Activated CD4-positive, alpha-beta T cell treated with anti-CD3 and anti-CD28 coated beads for 36 hours (primary cell): ENCODE measurements around the gene RBMS3. TPM values are rescaled to one million over a fixed set of nuclear protein-coding genes. Genes with fewer than 3 reads are reported as not detected.

Experiments
- ATAC-seq: fragments of 200-7000 bp; cut with Tn5 transposase; one replicate; pipeline ENCODE4 v1.10.0; 2021; ENCODE audit warnings: mild to moderate bottlenecking, moderate library complexity
- CTCF ChIA-PET: fragments of 350-600 bp; sonication (Branson Sonifier 250); formaldehyde crosslinking; loops from one replicate; lab custom pipeline; 2021; ENCODE audit warnings: antibody characterized with exemption; lab: Charles Lee
- POLR2A ChIA-PET: fragments of 350-600 bp; sonication (Branson Sonifier 250); formaldehyde crosslinking; loops from one replicate; lab custom pipeline; 2021; ENCODE audit warnings: antibody characterized with exemption, inconsistent platforms; lab: Charles Lee
- DNase-seq: peaks from one replicate; pipeline ENCODE4 v3.0.0-alpha.2; 2020
- H3K27ac Mint-ChIP-seq: one replicate; pipeline ENCODE4 v1.8.0; 2021; ENCODE audit warnings: mixed read lengths
- H3K27me3 Mint-ChIP-seq: one replicate; pipeline ENCODE4 v1.8.0; 2021; ENCODE audit warnings: mixed read lengths
- H3K36me3 Mint-ChIP-seq: one replicate; pipeline ENCODE4 v1.8.0; 2021; ENCODE audit warnings: low read depth, mixed read lengths
- H3K4me1 Mint-ChIP-seq: one replicate; pipeline ENCODE4 v1.8.0; 2021; ENCODE audit warnings: mixed read lengths
- H3K4me3 Mint-ChIP-seq: one replicate; pipeline ENCODE4 v1.8.0; 2021; ENCODE audit warnings: mild to moderate bottlenecking, moderate library complexity, mixed read lengths
- H3K9me3 Mint-ChIP-seq: one replicate; pipeline ENCODE4 v1.8.0; 2021; ENCODE audit warnings: low read depth, mixed read lengths
- intact Hi-C, 2 experiments: fragments of 100-400 bp; cut with DNase I in 1 of 2; cut with micrococcal nuclease in 1 of 2; formaldehyde crosslinking; loops; one replicate each; pipeline versions ENCODE4 v1.14.2 to v1.15.1; 2022 to 2024; cut with DNase I, micrococcal nuclease
- total RNA-seq, 2 experiments: library from RNA; stranded (reverse); gene quantifications; one replicate each; pipeline ENCODE4 v1.2.3, GENCODE V29; 2021

RBMS3 gene
- total RNA-seq, 2 experiments from 2014 or later = 1.5 to 2.0 TPM

DNA sequence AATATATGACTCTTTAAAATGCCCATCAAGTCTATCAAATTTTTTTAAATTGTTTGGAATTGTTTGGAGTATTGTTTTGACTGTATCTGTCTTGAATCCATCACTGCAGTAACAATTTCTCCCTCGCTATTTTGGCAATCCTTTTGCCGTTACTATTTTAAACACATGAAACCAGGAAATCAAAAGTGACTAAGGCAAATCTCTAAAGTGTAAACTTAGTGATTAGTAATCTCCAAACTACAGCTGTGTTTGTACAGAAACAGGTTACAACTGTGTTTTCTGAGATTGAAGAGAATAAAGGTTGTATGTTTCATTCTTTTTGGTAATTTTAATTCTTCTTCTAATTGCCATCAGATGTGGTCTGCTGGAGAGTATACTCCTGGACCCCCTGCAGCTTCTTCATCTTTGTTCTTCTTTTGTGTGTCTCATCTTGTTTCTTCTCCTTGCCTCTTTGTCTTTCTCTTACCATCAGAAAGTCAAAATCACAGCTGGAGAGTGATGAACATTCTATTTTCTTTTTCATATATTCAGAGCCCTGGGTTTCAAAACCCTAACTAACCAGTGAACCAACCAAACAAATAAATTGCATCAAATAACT, 465.4 kb downstream of the RBMS3 start:
- DNase-seq (no peak), ATAC-seq (no peak)
- peaks cover 5% of the 10 kb centered on the region for H3K4me1 Mint-ChIP-seq
- H3K36me3 Mint-ChIP-seq = no peaks in the 10 kb centered on the region
- H3K4me3 Mint-ChIP-seq = no peak overlapping the region
- intact Hi-C loops = no loop called here
- ChIA-PET CTCF (no interaction called here), POLR2A (no interaction called here)
- H3K27me3 Mint-ChIP-seq = peaks cover 7% of the 10 kb centered on the region
- H3K27ac Mint-ChIP-seq = no peak overlapping the region
- H3K9me3 Mint-ChIP-seq = no peaks in the 10 kb centered on the region

- no peaks in the 10 kb centered on the region for H3K9me3 Mint-ChIP-seq
- ATAC-seq (no peak), DNase-seq (no peak)
- no peak overlapping the region for H3K27ac Mint-ChIP-seq
- POLR2A ChIA-PET = no interaction called here
- H3K4me3 Mint-ChIP-seq = no peak overlapping the region
- no peaks in the 10 kb centered on the region for H3K36me3 Mint-ChIP-seq
- CTCF ChIA-PET = no interaction called here
- intact Hi-C loops = no loop called here
- peaks cover 11% of the 10 kb centered on the region for H3K27me3 Mint-ChIP-seq
- H3K4me1 Mint-ChIP-seq = peaks cover 5% of the 10 kb centered on the region
Observed at GRCh38 chr3:29747991-29748390, 467.1 kb downstream of the RBMS3 start.

- Mint-ChIP-seq H3K36me3 (no peaks in the 10 kb centered on the region), H3K4me1 (no peaks in the 10 kb centered on the region), H3K27me3 (peaks cover 17% of the 10 kb centered on the region), H3K4me3 (no peak overlapping the region), H3K27ac (no peak overlapping the region), H3K9me3 (no peaks in the 10 kb centered on the region)
- intact Hi-C loops = no loop called here
- ChIA-PET POLR2A (no interaction called here), CTCF (interaction anchor here (0.6 to 1.4 kb wide), 2 partner anchors 12 to 268 kb away, joined by 3 read pairs; no protein-coding TSS in a partner anchor)
- ATAC-seq = no peak
- no peak for DNase-seq
Observed at GRCh38 chr3:29751647-29752314, 470.9 kb downstream of the RBMS3 start.

GRCh38 chr3:29754346-29754745, 473.5 kb downstream of the RBMS3 start:
- DNase-seq = no peak
- intact Hi-C loops = no loop called here
- no peaks in the 10 kb centered on the region for H3K4me1 Mint-ChIP-seq
- no peaks in the 10 kb centered on the region for H3K36me3 Mint-ChIP-seq
- no peak overlapping the region for H3K27ac Mint-ChIP-seq
- H3K9me3 Mint-ChIP-seq = no peaks in the 10 kb centered on the region
- ChIA-PET POLR2A (no interaction called here), CTCF (no interaction called here)
- no peak for ATAC-seq
- peaks cover 12% of the 10 kb centered on the region for H3K27me3 Mint-ChIP-seq
- H3K4me3 Mint-ChIP-seq = no peak overlapping the region

DNA sequence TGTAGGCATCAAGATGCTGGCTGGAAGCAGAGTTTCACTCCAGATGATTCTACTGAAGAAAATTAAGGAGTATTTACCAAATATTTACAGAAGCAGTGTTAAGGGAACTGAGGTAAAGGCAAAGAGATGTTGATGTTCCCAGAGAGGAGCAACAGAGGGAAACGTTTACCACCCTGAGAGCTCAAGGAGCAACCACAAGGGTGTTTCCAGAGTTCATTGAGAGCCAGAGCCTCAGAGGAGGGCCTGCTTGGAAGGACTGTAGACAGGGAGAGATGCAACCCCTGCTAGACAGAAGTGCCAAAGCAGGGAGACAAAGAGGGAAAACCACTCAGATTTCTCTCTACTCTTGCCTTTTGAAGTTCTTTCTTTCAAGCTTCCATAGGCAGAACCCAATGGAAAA, 474.5 kb downstream of the RBMS3 start:
- POLR2A ChIA-PET = no interaction called here
- Mint-ChIP-seq H3K27ac (no peak overlapping the region), H3K9me3 (no peaks in the 10 kb centered on the region), H3K36me3 (no peaks in the 10 kb centered on the region), H3K4me1 (no peaks in the 10 kb centered on the region), H3K27me3 (peaks cover 12% of the 10 kb centered on the region), H3K4me3 (no peak overlapping the region)
- CTCF ChIA-PET = no interaction called here
- DNase-seq (no peak), ATAC-seq (no peak)
- intact Hi-C loops = no loop called here

- CTCF ChIA-PET = no interaction called here
- Mint-ChIP-seq H3K27ac (no peak overlapping the region), H3K27me3 (peaks cover 6% of the 10 kb centered on the region), H3K4me3 (no peak overlapping the region), H3K9me3 (no peaks in the 10 kb centered on the region), H3K36me3 (no peaks in the 10 kb centered on the region), H3K4me1 (no peaks in the 10 kb centered on the region)
- intact Hi-C loops = no loop called here
- no peak for DNase-seq
- POLR2A ChIA-PET = no interaction called here
- no peak for ATAC-seq
Observed at GRCh38 chr3:29757054-29757777, 476.3 kb downstream of the RBMS3 start.

DNA sequence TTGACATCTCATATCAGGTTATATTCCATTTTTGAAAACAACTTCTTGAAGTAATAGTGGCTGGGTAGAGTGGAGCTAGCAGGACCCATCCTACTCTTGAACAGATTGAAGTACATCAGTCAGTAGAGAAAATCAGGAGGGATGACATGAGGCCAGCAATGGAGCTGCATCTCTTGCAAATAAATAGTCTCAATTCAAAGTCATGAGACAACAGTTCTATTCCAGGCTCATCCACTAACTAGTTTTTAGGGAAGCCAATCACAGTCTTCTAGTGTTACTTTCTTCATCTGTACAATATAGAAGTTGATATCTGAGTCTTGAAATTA, 477.2 kb downstream of the RBMS3 start:
- no peak overlapping the region for H3K27ac Mint-ChIP-seq
- H3K27me3 Mint-ChIP-seq = peaks cover 6% of the 10 kb centered on the region
- no peaks in the 10 kb centered on the region for H3K36me3 Mint-ChIP-seq
- POLR2A ChIA-PET = no interaction called here
- DNase-seq (no peak), ATAC-seq (no peak)
- CTCF ChIA-PET = interaction anchor here (0.6 kb wide), 1 partner anchor 879 kb away, joined by 3 read pairs; no protein-coding TSS in a partner anchor
- intact Hi-C loops = no loop called here
- no peak overlapping the region for H3K4me3 Mint-ChIP-seq
- no peaks in the 10 kb centered on the region for H3K4me1 Mint-ChIP-seq
- H3K9me3 Mint-ChIP-seq = no peaks in the 10 kb centered on the region

DNA sequence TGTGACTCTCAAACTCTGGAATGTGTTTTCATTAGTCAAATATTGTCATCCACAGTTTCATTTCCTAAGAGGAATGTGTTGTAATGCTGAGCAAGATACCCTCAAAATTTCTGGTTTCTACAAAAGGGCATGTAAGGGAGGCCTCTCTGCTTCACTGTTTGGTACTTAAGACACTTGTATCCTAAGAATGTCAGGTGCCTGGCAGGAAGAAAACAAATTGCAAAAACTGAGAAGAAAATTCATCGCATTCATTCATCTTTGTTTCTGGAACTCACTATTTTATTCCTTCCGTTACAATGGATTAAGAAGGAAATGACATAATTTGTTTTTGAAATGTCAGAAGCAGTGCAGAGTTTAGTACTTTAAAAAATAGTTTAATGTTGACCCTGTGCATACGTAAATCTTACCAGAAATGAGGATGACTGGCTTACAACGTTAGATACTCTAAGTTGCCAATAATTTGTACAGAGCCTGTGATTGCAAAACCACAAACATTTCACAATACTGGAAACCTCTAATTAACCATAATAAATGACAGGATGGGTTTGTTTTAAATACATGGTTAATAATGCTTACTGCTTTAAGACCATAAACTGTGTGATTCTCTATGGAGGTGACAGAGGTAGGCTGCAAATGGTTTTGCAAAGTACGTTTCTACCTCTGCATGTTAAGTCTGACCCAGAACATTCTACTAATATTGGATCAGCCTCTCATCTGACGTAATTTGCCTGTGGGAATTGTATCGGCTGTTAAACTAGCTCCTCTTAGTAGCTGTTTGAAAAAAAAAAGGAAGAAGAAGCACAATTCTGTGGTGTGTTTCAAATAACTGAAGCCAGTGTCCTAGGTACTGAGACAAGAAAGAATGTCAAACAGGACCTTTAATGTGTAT, 477.8 kb downstream of the RBMS3 start:
- intact Hi-C loops = no loop called here
- POLR2A ChIA-PET = no interaction called here
- no peak overlapping the region for H3K4me3 Mint-ChIP-seq
- DNase-seq (no peak), ATAC-seq (no peak)
- no peaks in the 10 kb centered on the region for H3K9me3 Mint-ChIP-seq
- CTCF ChIA-PET = interaction anchor here (0.6 to 0.7 kb wide), 2 partner anchors 243 to 879 kb away, joined by 3 read pairs; no protein-coding TSS in a partner anchor
- H3K27me3 Mint-ChIP-seq = peaks cover 2% of the 10 kb centered on the region
- no peaks in the 10 kb centered on the region for H3K36me3 Mint-ChIP-seq
- no peaks in the 10 kb centered on the region for H3K4me1 Mint-ChIP-seq
- no peak overlapping the region for H3K27ac Mint-ChIP-seq

DNA sequence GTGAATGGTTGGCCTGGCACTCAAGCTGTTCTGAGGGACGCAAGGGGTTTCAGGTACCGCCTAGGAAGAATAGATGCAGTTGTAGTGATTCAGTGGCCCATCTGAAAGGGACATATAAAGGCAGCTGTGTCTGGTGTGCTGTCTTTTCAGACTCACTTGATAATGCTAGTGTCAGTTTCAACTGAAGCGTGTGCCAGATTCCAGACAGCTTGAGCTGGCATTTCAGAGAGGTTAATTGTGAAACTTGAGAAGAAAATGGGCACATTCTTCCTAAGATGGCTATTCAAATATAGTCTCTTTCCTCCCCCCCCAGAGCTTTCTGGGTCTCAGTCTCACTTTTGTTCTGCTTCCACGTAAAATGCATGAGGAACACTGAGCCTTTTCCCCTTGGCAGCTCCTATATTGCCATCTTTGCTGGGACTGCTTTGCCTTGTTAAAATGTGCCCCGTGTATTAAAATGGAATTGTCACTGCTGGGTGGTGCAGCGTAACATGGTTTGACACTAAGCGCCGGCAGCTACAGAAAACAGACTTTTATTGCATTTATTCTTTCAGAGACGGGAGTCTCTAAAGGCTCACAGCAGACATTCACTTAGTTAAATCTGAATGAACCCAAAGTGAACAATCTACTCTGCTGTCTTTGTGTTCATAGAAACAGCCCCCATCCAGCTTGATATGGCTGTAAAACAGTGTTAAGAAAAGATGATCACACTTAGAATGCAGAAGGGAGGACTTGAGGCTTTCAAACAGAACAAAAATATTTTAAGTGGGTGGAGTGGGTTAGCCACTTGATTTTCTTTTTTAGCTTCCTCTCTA, 478.7 kb downstream of the RBMS3 start:
- Mint-ChIP-seq H3K36me3 (no peaks in the 10 kb centered on the region), H3K27ac (no peak overlapping the region), H3K9me3 (no peaks in the 10 kb centered on the region), H3K4me3 (no peak overlapping the region), H3K27me3 (peaks cover 2% of the 10 kb centered on the region), H3K4me1 (no peaks in the 10 kb centered on the region)
- intact Hi-C loops = no loop called here
- POLR2A ChIA-PET = no interaction called here
- CTCF ChIA-PET = interaction anchor here (0.7 to 1.0 kb wide), 2 partner anchors 28 to 242 kb away, joined by 3 read pairs; no protein-coding TSS in a partner anchor
- ATAC-seq (no peak), DNase-seq (no peak)

DNA sequence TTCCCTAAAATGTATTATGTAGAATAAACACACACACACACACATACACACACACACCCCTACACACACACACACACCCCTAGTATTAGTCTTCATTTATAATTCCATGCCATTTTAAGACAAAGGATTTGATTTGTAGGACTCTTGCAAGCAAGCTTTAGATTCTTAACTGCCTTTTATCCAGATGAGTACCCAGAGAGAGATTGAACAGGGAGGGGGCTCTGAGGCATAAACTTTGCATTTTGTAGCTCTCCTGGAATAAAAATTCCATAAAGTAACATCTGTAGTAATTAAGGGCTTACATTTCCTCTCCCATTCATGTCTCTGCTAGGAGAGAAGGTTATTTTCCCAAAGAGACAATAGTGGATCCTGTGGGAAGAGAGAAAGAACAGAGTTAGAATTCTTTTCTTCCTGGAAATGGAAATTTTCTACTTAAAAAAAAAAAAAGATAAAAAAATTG, 479.4 kb downstream of the RBMS3 start:
- no peaks in the 10 kb centered on the region for H3K9me3 Mint-ChIP-seq
- ChIA-PET CTCF (interaction anchor here (1.0 kb wide), 1 partner anchor 27 kb away, joined by 3 read pairs; no protein-coding TSS in a partner anchor), POLR2A (no interaction called here)
- no peaks in the 10 kb centered on the region for H3K36me3 Mint-ChIP-seq
- no peaks in the 10 kb centered on the region for H3K4me1 Mint-ChIP-seq
- DNase-seq = no peak
- intact Hi-C loops = no loop called here
- no peak overlapping the region for H3K4me3 Mint-ChIP-seq
- no peak overlapping the region for H3K27ac Mint-ChIP-seq
- no peak for ATAC-seq
- H3K27me3 Mint-ChIP-seq = peaks cover 2% of the 10 kb centered on the region
